ENCODE results near the gene BTBD9. TPM values are rescaled to one million over a fixed set of nuclear protein-coding genes. Genes with fewer than 3 reads are reported as not detected.

Gene BTBD9
- total RNA-seq, result 79.7 TPM
- polyA plus RNA-seq, result 10 to 100 TPM; 11.6 to 17.9 (median 14.5) TPM

DNA sequence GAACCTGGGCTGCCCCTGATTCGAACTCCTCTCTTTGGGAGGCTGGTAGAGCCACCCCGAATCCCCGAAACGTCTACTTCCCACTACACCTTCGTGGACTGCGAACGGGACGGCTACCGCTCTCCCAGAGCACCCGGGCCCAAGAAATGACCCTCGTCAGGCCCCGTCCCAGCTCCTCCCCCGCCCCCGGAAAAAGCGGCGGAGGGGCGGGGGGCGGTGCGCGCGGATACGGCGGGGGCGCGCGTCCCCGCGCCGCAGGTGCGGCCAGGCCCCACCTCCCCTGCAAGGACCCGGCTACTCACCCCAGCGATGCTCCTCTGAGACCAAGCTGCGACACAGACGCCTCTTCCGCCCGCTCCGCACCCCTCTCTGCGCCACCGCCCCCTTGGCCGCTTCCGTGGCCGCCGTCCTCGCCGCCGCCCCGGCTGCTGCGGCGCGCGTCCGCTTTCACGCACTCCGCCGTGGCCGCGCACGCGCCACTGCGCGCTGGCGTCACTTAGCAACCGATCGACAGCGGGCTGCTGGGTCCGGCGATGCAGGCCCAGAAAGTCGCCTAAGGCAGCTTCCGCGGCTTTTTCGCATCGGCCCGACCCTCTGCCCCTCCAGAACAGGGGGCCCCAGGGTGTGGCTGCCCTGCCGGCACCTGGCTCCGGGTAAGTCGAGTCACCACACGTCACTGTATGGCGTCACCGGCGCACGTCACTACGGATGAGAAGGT lies at the start of gene BTBD9:
Gene BTBD9 (minus strand): TSS at position 432 of the 718 bp plus-strand sequence.
- H3K4me1 Mint-ChIP-seq, result peaks cover 24 to 61% (median 51%) of the 10 kb centered on the region in 4 donors
- H3K36me3 Mint-ChIP-seq, result no peaks in the 10 kb centered on the region
- ATAC-seq (ENCODE audit: low read depth in 2 of 2), result peak; percentile 88

DNA sequence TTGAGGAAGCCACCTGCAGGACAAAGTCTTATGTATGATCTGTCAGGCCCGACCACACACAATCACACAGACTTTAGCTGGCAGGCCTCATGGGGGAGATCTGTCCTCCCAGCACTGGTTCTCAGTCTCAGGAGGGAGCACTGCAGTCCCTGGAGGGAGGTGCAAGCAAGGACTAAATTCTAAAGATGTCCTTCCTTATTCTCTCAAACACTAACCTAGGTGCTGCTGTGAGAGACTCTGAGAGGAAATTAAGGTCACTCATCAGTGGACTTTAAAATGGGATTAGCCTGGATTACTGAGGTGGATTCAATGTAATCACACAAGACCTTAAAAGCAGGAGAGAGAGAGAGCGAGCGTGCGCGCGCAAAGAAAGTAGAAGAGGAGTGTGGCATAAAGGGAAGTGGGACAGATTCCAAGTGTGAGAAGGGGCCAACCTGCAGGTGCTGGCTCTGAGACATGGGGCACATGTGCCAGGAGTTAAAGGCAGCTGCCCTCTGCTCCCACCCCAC lies 48.9 kb upstream of the BTBD9 start:
- Histone ChIP-seq H3K27me3 (ENCODE audit: control insufficient read depth, insufficient read depth, low read length) (no peaks in the 10 kb centered on the region), H3K9me3 (ENCODE audit: control insufficient read depth in 2 of 2, low read length in 2 of 2) (no peaks in the 10 kb centered on the region), H3K4me3 (ENCODE audit: low read depth, low read length) (no peak overlapping the region), H3K4me1 (ENCODE audit: control insufficient read depth, insufficient read depth, low read length, poor library complexity, severe bottlenecking) (no peaks in the 10 kb centered on the region), H3K36me3 (ENCODE audit: control insufficient read depth, insufficient read depth, low read length) (peaks cover 11% of the 10 kb centered on the region), H3K27ac (ENCODE audit: insufficient read depth, low read length, poor library complexity, severe bottlenecking) (no peak overlapping the region)
- Mint-ChIP-seq H3K4me1 (peaks cover 0 to 39% (median 19%) of the 10 kb centered on the region in 4 donors), H3K27ac (no peak overlapping the region), H3K36me3 (peaks cover 9% of the 10 kb centered on the region), H3K4me3 (no peak overlapping the region), H3K9me3 (no peaks in the 10 kb centered on the region), H3K27me3 (no peaks in the 10 kb centered on the region)
- no peak for ATAC-seq (ENCODE audit: low read depth in 2 of 2)
- DNase-seq, result no peak

More for the DNA sequence above, at the start of gene BTBD9:
- no peaks in the 10 kb centered on the region for H3K27me3 Mint-ChIP-seq
- no peaks in the 10 kb centered on the region for H3K9me3 Mint-ChIP-seq
- Histone ChIP-seq H3K27ac (ENCODE audit: insufficient read depth, low read length, poor library complexity, severe bottlenecking) (peak within 1 kb of the TSS; percentile 97), H3K36me3 (ENCODE audit: control insufficient read depth, insufficient read depth, low read length) (no peaks in the 10 kb centered on the region), H3K4me3 (ENCODE audit: low read depth, low read length) (peak within 1 kb of the TSS; percentile 88), H3K27me3 (ENCODE audit: control insufficient read depth, insufficient read depth, low read length) (no peaks in the 10 kb centered on the region), H3K4me1 (ENCODE audit: control insufficient read depth, insufficient read depth, low read length, poor library complexity, severe bottlenecking) (peaks cover 33% of the 10 kb centered on the region), H3K9me3 (ENCODE audit: control insufficient read depth in 2 of 2, low read length in 2 of 2) (no peaks in the 10 kb centered on the region)
- H3K27ac Mint-ChIP-seq, result peak within 1 kb of the TSS; percentile 89 to 98 (median 93)
- DNase-seq, result peak; percentile 80 to 93 (median 90)
- H3K4me3 Mint-ChIP-seq, result peak within 1 kb of the TSS; percentile 86 to 97 (median 92)

DNA sequence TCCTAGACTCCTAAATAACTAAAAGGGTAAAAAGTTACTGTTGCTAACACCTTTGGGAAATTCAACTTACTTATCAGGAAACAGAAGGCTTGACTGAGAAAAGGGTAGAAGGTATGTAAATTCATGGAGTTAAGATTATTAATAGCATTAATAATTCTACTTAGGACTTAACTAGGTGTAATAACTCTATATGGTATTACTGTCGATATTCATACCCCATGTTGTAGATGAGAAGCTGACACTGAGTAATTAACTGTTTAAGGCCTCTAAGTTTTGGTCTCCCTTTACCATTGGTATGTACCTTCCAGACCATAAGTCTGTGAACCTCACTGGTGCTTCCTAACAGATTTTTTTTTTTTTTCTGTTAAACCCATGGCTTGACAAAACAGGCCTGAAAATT lies 47.8 kb upstream of the BTBD9 start:
- peaks cover 0 to 35% (median 15%) of the 10 kb centered on the region in 4 donors for H3K4me1 Mint-ChIP-seq
- no peak overlapping the region for H3K4me3 Mint-ChIP-seq
- DNase-seq (no peak), ATAC-seq (ENCODE audit: low read depth in 2 of 2) (no peak)
- no peaks in the 10 kb centered on the region for H3K27me3 ChIP-seq (ENCODE audit: control insufficient read depth, insufficient read depth, low read length)
- H3K27ac ChIP-seq (ENCODE audit: insufficient read depth, low read length, poor library complexity, severe bottlenecking), result no peak overlapping the region
- no peaks in the 10 kb centered on the region for H3K9me3 Mint-ChIP-seq
- no peaks in the 10 kb centered on the region for H3K27me3 Mint-ChIP-seq
- H3K27ac Mint-ChIP-seq, result peak overlapping the region in 2 of 3 donors; percentile 62 to 81
- H3K9me3 ChIP-seq (ENCODE audit: control insufficient read depth in 2 of 2, low read length in 2 of 2), result no peaks in the 10 kb centered on the region
- H3K4me3 ChIP-seq (ENCODE audit: low read depth, low read length), result no peak overlapping the region
- H3K36me3 ChIP-seq (ENCODE audit: control insufficient read depth, insufficient read depth, low read length), result peaks cover 20% of the 10 kb centered on the region
- peaks cover 13% of the 10 kb centered on the region for H3K36me3 Mint-ChIP-seq
- H3K4me1 ChIP-seq (ENCODE audit: control insufficient read depth, insufficient read depth, low read length, poor library complexity, severe bottlenecking), result no peaks in the 10 kb centered on the region

DNA sequence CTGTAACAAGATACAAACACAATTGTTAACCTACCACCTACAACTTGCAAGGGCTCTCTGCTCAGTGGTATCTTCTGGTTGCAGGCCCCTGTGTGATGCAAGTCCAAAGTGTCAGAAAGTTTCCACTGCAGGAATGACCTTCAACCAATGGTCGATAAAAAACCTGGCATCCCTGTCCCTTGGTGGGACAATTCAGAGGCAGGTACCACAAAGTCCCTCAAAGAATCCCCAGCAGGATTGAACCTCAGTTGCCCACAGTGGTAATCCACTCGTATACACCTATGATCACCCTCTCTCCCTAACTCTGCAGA lies 47.3 kb upstream of the BTBD9 start:
- no peak overlapping the region for H3K27ac ChIP-seq (ENCODE audit: insufficient read depth, low read length, poor library complexity, severe bottlenecking)
- DNase-seq, result no peak
- peaks cover 14% of the 10 kb centered on the region for H3K36me3 Mint-ChIP-seq
- H3K4me1 ChIP-seq (ENCODE audit: control insufficient read depth, insufficient read depth, low read length, poor library complexity, severe bottlenecking), result no peaks in the 10 kb centered on the region
- peaks cover 0 to 33% (median 13%) of the 10 kb centered on the region in 4 donors for H3K4me1 Mint-ChIP-seq
- H3K27me3 Mint-ChIP-seq, result no peaks in the 10 kb centered on the region
- no peaks in the 10 kb centered on the region for H3K9me3 ChIP-seq (ENCODE audit: control insufficient read depth in 2 of 2, low read length in 2 of 2)
- H3K27ac Mint-ChIP-seq, result peak overlapping the region in 2 of 3 donors; percentile 62 to 81
- no peaks in the 10 kb centered on the region for H3K9me3 Mint-ChIP-seq
- H3K27me3 ChIP-seq (ENCODE audit: control insufficient read depth, insufficient read depth, low read length), result no peaks in the 10 kb centered on the region
- no peak overlapping the region for H3K4me3 Mint-ChIP-seq
- peaks cover 26% of the 10 kb centered on the region for H3K36me3 ChIP-seq (ENCODE audit: control insufficient read depth, insufficient read depth, low read length)
- no peak for ATAC-seq (ENCODE audit: low read depth in 2 of 2)
- H3K4me3 ChIP-seq (ENCODE audit: low read depth, low read length), result no peak overlapping the region

DNA sequence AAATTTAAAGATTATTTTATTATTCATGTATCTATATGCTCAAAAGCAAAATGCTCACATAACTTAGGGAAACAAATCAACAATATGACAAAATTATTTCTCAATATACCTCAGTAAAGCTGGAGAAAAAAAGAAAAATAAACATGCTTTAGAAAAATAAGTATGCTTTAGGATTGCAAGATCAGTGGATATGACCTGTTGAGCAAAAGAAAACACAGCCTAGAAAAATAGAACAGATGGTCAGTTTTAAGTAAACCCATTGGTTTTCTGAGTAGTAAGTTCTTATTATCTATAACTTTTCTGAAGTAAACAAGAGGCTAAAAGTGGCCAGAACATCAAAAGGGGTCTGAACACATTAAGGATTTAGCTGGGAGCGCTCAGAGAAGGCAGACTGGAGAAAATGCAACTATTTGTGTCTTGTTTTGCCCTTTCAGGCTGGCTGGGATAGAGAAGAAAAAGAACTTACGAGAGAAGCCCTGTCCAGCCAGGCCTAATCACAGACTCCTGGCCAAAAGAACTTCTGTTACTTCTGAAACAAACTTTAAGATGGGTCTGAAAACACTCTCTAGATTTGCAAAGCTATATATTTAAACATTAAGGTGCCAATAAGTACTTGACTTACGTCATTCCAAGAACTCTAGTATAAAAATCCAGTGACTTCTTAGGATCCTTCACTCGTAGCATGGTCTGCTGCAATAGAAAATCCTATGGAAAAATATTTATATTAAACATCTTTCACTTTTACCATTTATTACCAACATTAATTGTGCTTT lies 46.7 kb upstream of the BTBD9 start:
- Mint-ChIP-seq H3K9me3 (no peaks in the 10 kb centered on the region), H3K4me3 (no peak overlapping the region), H3K27ac (peak overlapping the region in 2 of 3 donors; percentile 62 to 81), H3K27me3 (no peaks in the 10 kb centered on the region), H3K36me3 (peaks cover 19% of the 10 kb centered on the region), H3K4me1 (peaks cover 0 to 28% (median 11%) of the 10 kb centered on the region in 4 donors)
- ATAC-seq (ENCODE audit: low read depth in 2 of 2) (no peak), DNase-seq (no peak)
- Histone ChIP-seq H3K36me3 (ENCODE audit: control insufficient read depth, insufficient read depth, low read length) (peaks cover 31% of the 10 kb centered on the region), H3K9me3 (ENCODE audit: control insufficient read depth in 2 of 2, low read length in 2 of 2) (no peaks in the 10 kb centered on the region), H3K4me3 (ENCODE audit: low read depth, low read length) (no peak overlapping the region), H3K27ac (ENCODE audit: insufficient read depth, low read length, poor library complexity, severe bottlenecking) (no peak overlapping the region), H3K4me1 (ENCODE audit: control insufficient read depth, insufficient read depth, low read length, poor library complexity, severe bottlenecking) (no peaks in the 10 kb centered on the region), H3K27me3 (ENCODE audit: control insufficient read depth, insufficient read depth, low read length) (no peaks in the 10 kb centered on the region)

DNA sequence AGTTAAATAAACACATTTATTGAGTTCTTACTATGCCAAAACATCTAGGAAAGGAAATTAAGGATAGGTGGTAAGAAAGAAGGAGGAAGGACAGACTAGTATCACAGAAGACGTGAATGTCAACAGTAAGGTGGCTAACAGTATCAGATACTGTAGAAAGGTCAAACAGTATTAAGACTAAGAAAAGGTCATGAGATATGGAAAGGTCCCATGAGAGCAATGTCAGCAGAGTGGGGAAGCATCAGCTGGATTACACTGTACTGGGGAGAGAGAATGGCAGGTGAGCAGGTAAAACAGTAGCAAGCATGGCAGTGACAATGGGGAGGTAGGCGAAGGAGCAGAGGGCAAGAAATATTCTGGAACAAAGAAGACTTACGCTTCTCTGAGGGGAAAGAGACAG lies 45.2 kb upstream of the BTBD9 start:
- ATAC-seq (ENCODE audit: low read depth in 2 of 2) (no peak), DNase-seq (no peak)
- Histone ChIP-seq H3K36me3 (ENCODE audit: control insufficient read depth, insufficient read depth, low read length) (peaks cover 36% of the 10 kb centered on the region), H3K9me3 (ENCODE audit: control insufficient read depth in 2 of 2, low read length in 2 of 2) (no peaks in the 10 kb centered on the region), H3K27me3 (ENCODE audit: control insufficient read depth, insufficient read depth, low read length) (no peaks in the 10 kb centered on the region), H3K4me3 (ENCODE audit: low read depth, low read length) (no peak overlapping the region), H3K4me1 (ENCODE audit: control insufficient read depth, insufficient read depth, low read length, poor library complexity, severe bottlenecking) (no peaks in the 10 kb centered on the region), H3K27ac (ENCODE audit: insufficient read depth, low read length, poor library complexity, severe bottlenecking) (no peak overlapping the region)
- Mint-ChIP-seq H3K36me3 (peaks cover 17% of the 10 kb centered on the region), H3K27ac (peak overlapping the region in 1 of 3 donors; percentile 39), H3K27me3 (no peaks in the 10 kb centered on the region), H3K4me3 (no peak overlapping the region), H3K9me3 (no peaks in the 10 kb centered on the region), H3K4me1 (peaks cover 0 to 26% (median 11%) of the 10 kb centered on the region in 4 donors)

DNA sequence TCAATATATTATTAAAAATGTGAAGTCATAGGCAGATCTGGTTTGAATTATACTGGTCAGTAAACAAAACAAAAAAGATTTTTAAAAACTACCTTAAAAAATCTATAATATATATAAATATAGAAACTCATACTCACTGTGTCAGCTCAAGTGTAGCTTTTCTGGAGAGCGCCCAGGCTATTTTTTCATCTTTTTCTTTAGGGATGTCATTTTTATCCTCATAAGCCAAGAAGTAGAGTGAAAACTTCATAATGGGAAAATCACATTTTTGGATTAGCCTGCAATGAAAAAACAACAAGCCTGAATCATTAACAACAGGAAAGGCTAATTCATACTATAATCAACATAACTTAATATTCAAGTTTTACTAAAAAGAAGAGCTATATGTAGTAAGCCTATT lies 44.5 kb upstream of the BTBD9 start:
- Histone ChIP-seq H3K27ac (ENCODE audit: insufficient read depth, low read length, poor library complexity, severe bottlenecking) (no peak overlapping the region), H3K36me3 (ENCODE audit: control insufficient read depth, insufficient read depth, low read length) (peaks cover 36% of the 10 kb centered on the region), H3K4me1 (ENCODE audit: control insufficient read depth, insufficient read depth, low read length, poor library complexity, severe bottlenecking) (no peaks in the 10 kb centered on the region), H3K27me3 (ENCODE audit: control insufficient read depth, insufficient read depth, low read length) (no peaks in the 10 kb centered on the region), H3K4me3 (ENCODE audit: low read depth, low read length) (no peak overlapping the region), H3K9me3 (ENCODE audit: control insufficient read depth in 2 of 2, low read length in 2 of 2) (no peaks in the 10 kb centered on the region)
- H3K27me3 Mint-ChIP-seq, result no peaks in the 10 kb centered on the region
- no peaks in the 10 kb centered on the region for H3K9me3 Mint-ChIP-seq
- DNase-seq (no peak), ATAC-seq (ENCODE audit: low read depth in 2 of 2) (no peak)
- peaks cover 0 to 23% (median 10%) of the 10 kb centered on the region in 4 donors for H3K4me1 Mint-ChIP-seq
- H3K27ac Mint-ChIP-seq, result no peak overlapping the region
- H3K36me3 Mint-ChIP-seq, result peaks cover 17% of the 10 kb centered on the region
- H3K4me3 Mint-ChIP-seq, result no peak overlapping the region

All from CD4-positive, CD25-positive, alpha-beta regulatory T cell (primary cell).